Loucy (cell line): ENCODE data around the gene ZBTB48.

Experiments used
- H2AFZ ChIP-seq: fragments of 200-600 bp; sonication (generic); 2 replicates; pipeline ENCODE4 v1.6.0; 2016; ENCODE audit warnings: antibody characterized with exemption, mild to moderate bottlenecking, low read length, moderate library complexity
- H3F3A ChIP-seq: fragments of 200-600 bp; 2 replicates; pipeline ENCODE4 v1.6.0; 2016; ENCODE audit warnings: antibody characterized with exemption, low read depth, mild to moderate bottlenecking
- H3K27me3 ChIP-seq: fragments of 200-600 bp; sonication (generic); 2 replicates; pipeline ENCODE4 v1.6.1; 2014; ENCODE audit warnings: low read length, mild to moderate bottlenecking; ENCODE audit not compliant: insufficient read depth, poor library complexity, severe bottlenecking
- H3K36me3 ChIP-seq: fragments of 200-600 bp; sonication (generic); 2 replicates; pipeline ENCODE4 v1.6.1; 2016; ENCODE audit warnings: low read length; ENCODE audit not compliant: insufficient read depth
- H3K4me1 ChIP-seq: fragments of 200-600 bp; sonication (generic); 2 replicates; pipeline ENCODE4 v1.5.1; 2014; ENCODE audit warnings: low read length, mild to moderate bottlenecking; ENCODE audit not compliant: insufficient read depth, poor library complexity, severe bottlenecking
- H3K4me2 ChIP-seq: fragments of 200-600 bp; sonication (generic); 2 replicates; pipeline ENCODE4 v1.6.0; 2014; ENCODE audit warnings: antibody characterized with exemption, low read length, low read depth, mild to moderate bottlenecking; ENCODE audit not compliant: poor library complexity, severe bottlenecking
- H3K4me3 ChIP-seq: fragments of 200-600 bp; sonication (generic); 2 replicates; pipeline ENCODE4 v1.5.1; 2014; ENCODE audit warnings: low read length, mild to moderate bottlenecking, mixed read lengths; ENCODE audit not compliant: poor library complexity, severe bottlenecking
- H3K79me2 ChIP-seq: fragments of 200-600 bp; sonication (generic); 2 replicates; pipeline ENCODE4 v1.6.1; 2014; ENCODE audit warnings: low read length; ENCODE audit not compliant: insufficient read depth
- H3K9ac ChIP-seq: fragments of 200-600 bp; sonication (generic); 2 replicates; pipeline ENCODE4 v1.6.0; 2014; ENCODE audit warnings: mild to moderate bottlenecking, low read depth, low read length, moderate library complexity; ENCODE audit not compliant: poor library complexity, severe bottlenecking
- H3K9me2 ChIP-seq: fragments of 200-600 bp; sonication (generic); replicated peaks from 2 replicates; pipeline ENCODE4 v1.6.1; 2016; ENCODE audit warnings: low read depth, low read length, mixed read lengths
- H3K9me3 ChIP-seq: fragments of 200-600 bp; sonication (generic); 2 replicates; pipeline ENCODE4 v1.6.1; 2014; ENCODE audit warnings: mild to moderate bottlenecking, antibody characterized with exemption, low read length, low read depth; ENCODE audit not compliant: insufficient read depth
- H4K20me1 ChIP-seq: fragments of 200-600 bp; sonication (generic); 2 replicates; pipeline ENCODE4 v1.6.0; 2014; ENCODE audit warnings: antibody characterized with exemption, low read length, mild to moderate bottlenecking; ENCODE audit not compliant: insufficient read depth, poor library complexity, severe bottlenecking
- EZH2phosphoT487 ChIP-seq: fragments of 200-600 bp; IDR thresholded peaks from 2 replicates; pipeline ENCODE4 v1.6.1; 2018; ENCODE audit warnings: antibody characterized with exemption, mild to moderate bottlenecking, moderate library complexity, borderline replicate concordance
- TF ChIP-seq, protein P1 (sequence below): fragments of 200-600 bp; sonication (generic); conservative IDR thresholded peaks from 2 replicates; pipeline ENCODE4 v1.5.1; 2014; ENCODE audit warnings: mild to moderate bottlenecking, antibody characterized with exemption, low read length

Gene ZBTB48

DNA sequence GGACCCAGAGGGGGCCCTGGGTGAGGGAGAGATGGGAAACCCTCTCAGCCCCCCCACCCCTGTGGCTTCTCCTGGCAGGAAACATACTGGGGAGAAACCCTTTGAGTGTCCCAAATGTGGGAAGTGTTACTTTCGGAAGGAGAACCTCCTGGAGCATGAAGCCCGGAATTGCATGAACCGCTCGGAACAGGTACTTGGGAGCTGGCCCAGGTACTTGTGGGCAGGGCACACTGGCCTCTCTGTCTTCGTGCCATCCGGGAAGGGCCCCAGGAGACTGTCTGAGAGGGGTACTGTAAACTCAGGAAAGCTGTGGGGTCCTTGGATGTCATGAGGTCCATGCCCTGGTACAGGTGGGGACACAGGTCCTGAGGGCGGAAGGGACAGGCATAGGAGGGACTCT is 6.0 kb downstream of the ZBTB48 start:
- Histone ChIP-seq H4K20me1 (peaks cover 15% of the 10 kb centered on the region), H3F3A (no peaks in the 10 kb centered on the region), H3K4me3 (no peak overlapping the region), H3K4me2 (no peak overlapping the region), H3K9me3 (no peaks in the 10 kb centered on the region), H3K27me3 (no peaks in the 10 kb centered on the region), H3K9ac (no peak overlapping the region), H2AFZ (no peak overlapping the region), H3K79me2 (peaks cover 16% of the 10 kb centered on the region), H3K9me2 (no peaks in the 10 kb centered on the region), H3K36me3 (peaks cover 20% of the 10 kb centered on the region; the same call in 1 of the 2 replicates), H3K4me1 (peaks cover 15% of the 10 kb centered on the region)
- TF ChIP-seq, protein P1, sequence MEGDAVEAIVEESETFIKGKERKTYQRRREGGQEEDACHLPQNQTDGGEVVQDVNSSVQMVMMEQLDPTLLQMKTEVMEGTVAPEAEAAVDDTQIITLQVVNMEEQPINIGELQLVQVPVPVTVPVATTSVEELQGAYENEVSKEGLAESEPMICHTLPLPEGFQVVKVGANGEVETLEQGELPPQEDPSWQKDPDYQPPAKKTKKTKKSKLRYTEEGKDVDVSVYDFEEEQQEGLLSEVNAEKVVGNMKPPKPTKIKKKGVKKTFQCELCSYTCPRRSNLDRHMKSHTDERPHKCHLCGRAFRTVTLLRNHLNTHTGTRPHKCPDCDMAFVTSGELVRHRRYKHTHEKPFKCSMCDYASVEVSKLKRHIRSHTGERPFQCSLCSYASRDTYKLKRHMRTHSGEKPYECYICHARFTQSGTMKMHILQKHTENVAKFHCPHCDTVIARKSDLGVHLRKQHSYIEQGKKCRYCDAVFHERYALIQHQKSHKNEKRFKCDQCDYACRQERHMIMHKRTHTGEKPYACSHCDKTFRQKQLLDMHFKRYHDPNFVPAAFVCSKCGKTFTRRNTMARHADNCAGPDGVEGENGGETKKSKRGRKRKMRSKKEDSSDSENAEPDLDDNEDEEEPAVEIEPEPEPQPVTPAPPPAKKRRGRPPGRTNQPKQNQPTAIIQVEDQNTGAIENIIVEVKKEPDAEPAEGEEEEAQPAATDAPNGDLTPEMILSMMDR = no peak
- TF ChIP-seq EZH2phosphoT487 = no peak

- no peaks in the 10 kb centered on the region for H3K9me2 ChIP-seq
- no peaks in the 10 kb centered on the region for H3F3A ChIP-seq
- TF ChIP-seq EZH2phosphoT487 = no peak
- TF ChIP-seq, protein P1 = no peak
- peaks cover 12% of the 10 kb centered on the region for H4K20me1 ChIP-seq
- no peak overlapping the region for H3K4me2 ChIP-seq
- no peaks in the 10 kb centered on the region for H3K9me3 ChIP-seq
- no peaks in the 10 kb centered on the region for H3K27me3 ChIP-seq
- H3K4me3 ChIP-seq = no peak overlapping the region
- peaks cover 9% of the 10 kb centered on the region for H3K4me1 ChIP-seq
- no peak overlapping the region for H3K9ac ChIP-seq
- H3K36me3 ChIP-seq = peaks cover 20% of the 10 kb centered on the region; the same call in 1 of the 2 replicates
- H2AFZ ChIP-seq = no peak overlapping the region
- peaks cover 11% of the 10 kb centered on the region for H3K79me2 ChIP-seq
Measured at GRCh38 chr1:6586404-6586816, 6.6 kb downstream of the ZBTB48 start.

DNA sequence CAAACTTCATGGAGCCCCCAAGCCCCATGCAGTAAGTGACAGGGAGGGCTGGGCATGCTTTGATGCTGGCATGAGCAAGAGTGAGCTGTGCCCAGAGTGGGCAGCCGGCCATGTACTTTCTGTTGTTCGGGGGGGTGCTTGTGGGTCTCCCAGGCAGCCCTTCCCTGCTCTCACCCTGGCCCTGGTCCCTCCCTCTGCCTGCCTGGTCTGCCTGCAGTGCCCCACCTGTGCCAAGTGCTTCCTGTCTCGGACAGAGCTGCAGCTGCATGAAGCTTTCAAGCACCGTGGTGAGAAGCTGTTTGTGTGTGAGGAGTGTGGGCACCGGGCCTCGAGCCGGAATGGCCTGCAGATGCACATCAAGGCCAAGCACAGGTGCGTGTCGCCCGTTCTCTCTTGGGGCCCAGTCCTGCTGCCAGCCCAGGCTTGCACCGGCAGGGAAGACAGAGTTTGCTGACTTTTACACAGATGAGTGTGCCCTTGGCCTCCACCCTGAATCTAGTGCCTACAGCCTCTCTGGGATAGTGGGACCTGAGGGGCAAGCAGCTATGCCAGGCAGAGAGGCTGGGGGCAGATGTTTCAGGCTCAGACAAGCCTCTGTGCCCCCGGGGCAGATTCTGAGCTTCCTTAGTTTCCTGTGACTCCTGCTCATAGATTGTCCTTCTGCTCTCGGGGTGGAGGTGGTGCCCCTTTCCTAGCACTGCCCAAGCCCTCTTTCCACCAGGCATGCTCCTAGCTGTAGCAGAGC is 7.6 kb downstream of the ZBTB48 start:
- no peaks in the 10 kb centered on the region for H3K9me3 ChIP-seq
- H3K4me2 ChIP-seq = no peak overlapping the region
- no peaks in the 10 kb centered on the region for H3K27me3 ChIP-seq
- H3K9ac ChIP-seq = no peak overlapping the region
- no peaks in the 10 kb centered on the region for H3F3A ChIP-seq
- H3K79me2 ChIP-seq = peaks cover under 1% of the 10 kb centered on the region; the same call in 1 of the 2 replicates
- H2AFZ ChIP-seq = no peak overlapping the region
- H4K20me1 ChIP-seq = peaks cover 3% of the 10 kb centered on the region
- H3K36me3 ChIP-seq = peaks cover 22% of the 10 kb centered on the region; the same call in 1 of the 2 replicates
- TF ChIP-seq EZH2phosphoT487 = no peak
- TF ChIP-seq, protein P1 = no peak
- H3K4me3 ChIP-seq = no peak overlapping the region
- H3K9me2 ChIP-seq = no peaks in the 10 kb centered on the region
- H3K4me1 ChIP-seq = no peaks in the 10 kb centered on the region
